Osteocyte (in vitro differentiated cells): Measurements from ENCODE around the gene MDP1. TPM values are rescaled to one million over a fixed set of nuclear protein-coding genes. Genes with fewer than 3 reads are reported as not detected.
"Not testable (repeated sequence)": the region's sequence is repeated elsewhere in the genome, so short reads cannot be mapped to it uniquely, and the experiment has no call there.

Source experiments
- DNase-seq: peaks from one replicate; pipeline ENCODE4 v3.0.0; 2021; ENCODE audit warnings: mixed read lengths; ENCODE audit not compliant: unreplicated experiment; ENCODE audit errors: extremely low spot score
- H3K27ac Mint-ChIP-seq: one replicate; pipeline ENCODE4 v1.8.0; 2021; ENCODE audit warnings: mild to moderate bottlenecking, mixed read lengths; ENCODE audit not compliant: unreplicated experiment
- H3K27me3 Mint-ChIP-seq: one replicate; pipeline ENCODE4 v1.8.0; 2021; ENCODE audit warnings: mixed read lengths; ENCODE audit not compliant: unreplicated experiment
- H3K36me3 Mint-ChIP-seq: one replicate; pipeline ENCODE4 v1.8.0; 2021; ENCODE audit warnings: mixed read lengths; ENCODE audit not compliant: unreplicated experiment
- H3K4me1 Mint-ChIP-seq: one replicate; pipeline ENCODE4 v1.8.0; 2021; ENCODE audit warnings: mixed read lengths; ENCODE audit not compliant: unreplicated experiment
- H3K4me3 Mint-ChIP-seq: one replicate; pipeline ENCODE4 v1.8.0; 2021; ENCODE audit warnings: mild to moderate bottlenecking, moderate library complexity, mixed read lengths; ENCODE audit not compliant: unreplicated experiment
- H3K9me3 Mint-ChIP-seq: one replicate; pipeline ENCODE4 v1.8.0; 2021; ENCODE audit warnings: mixed read lengths; ENCODE audit not compliant: unreplicated experiment
- CTCF ChIP-seq: fragments of 200-600 bp; sonication (generic); IDR thresholded peaks from 2 replicates; pipeline ENCODE4 v1.5.0; 2021; ENCODE audit warnings: antibody characterized with exemption, mild to moderate bottlenecking, moderate library complexity
- total RNA-seq: library from RNA; stranded (reverse); gene quantifications from 2 replicates; pipeline ENCODE4 v1.2.1, GENCODE V29; 2021

Gene MDP1
- total RNA-seq, 1 donor from 2014 or later: 25.4 TPM

GRCh38 chr14:24226473-24226872 lies 10.6 kb upstream of the MDP1 start:
- Mint-ChIP-seq H3K4me3 (no peak overlapping the region), H3K4me1 (peaks cover 19% of the 10 kb centered on the region), H3K9me3 (no peaks in the 10 kb centered on the region)

DNA sequence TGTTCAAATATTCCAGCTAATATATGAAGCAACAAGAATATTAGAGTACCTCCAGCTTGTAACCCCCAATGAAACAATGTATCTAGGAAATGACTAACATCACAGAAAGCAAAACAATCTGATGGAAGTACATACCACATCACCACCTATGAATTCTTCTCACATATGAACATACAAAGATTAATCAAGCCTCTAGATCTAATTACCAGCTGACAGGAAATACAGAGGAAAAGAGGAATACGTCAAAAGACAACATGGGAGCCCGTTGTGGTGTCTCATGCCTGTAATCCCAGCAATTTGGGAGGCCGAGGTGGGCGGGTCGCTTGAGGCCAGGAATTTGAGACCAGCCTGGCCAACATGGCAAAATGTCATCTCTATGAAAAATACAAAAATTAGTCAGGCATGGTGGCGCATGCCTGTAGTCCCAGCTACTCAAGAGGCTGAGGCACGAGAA lies 8.8 kb upstream of the MDP1 start:
- Mint-ChIP-seq H3K27me3 (no peaks in the 10 kb centered on the region), H3K36me3 (no peaks in the 10 kb centered on the region), H3K4me1 (peaks cover 11% of the 10 kb centered on the region), H3K27ac (no peak overlapping the region), H3K9me3 (no peaks in the 10 kb centered on the region), H3K4me3 (no peak overlapping the region)
- TF ChIP-seq CTCF: no peak
- no peak for DNase-seq

More at GRCh38 chr14:24226473-24226872, 10.6 kb upstream of the MDP1 start:
- DNase-seq: no peak
- Mint-ChIP-seq H3K36me3 (no peaks in the 10 kb centered on the region), H3K27ac (no peak overlapping the region), H3K27me3 (no peaks in the 10 kb centered on the region)
- no peak for TF ChIP-seq CTCF

DNA sequence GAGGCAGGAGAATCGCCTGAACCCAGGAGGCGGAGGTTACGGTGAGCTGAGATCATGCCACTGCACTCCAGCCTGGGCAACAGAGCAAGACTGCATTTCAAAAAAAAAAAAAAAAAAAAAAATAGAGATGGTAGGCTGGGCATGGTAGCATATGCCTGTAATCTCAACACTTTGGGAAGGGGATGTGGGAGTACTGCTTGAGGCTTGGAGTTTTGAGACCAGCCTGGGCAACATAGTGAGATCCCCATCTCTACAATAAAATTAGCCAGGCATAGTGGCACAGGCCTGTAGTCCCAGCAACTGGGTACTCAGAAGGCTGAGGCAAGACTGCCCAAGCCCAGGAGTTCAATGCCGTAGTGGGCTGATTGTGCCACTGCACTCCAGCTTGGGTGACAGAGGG lies 7.1 kb upstream of the MDP1 start:
- H3K4me3 Mint-ChIP-seq, H3K9me3 Mint-ChIP-seq, H3K4me1 Mint-ChIP-seq, DNase-seq, H3K27me3 Mint-ChIP-seq, H3K36me3 Mint-ChIP-seq, H3K27ac Mint-ChIP-seq: not testable (repeated sequence)

- Mint-ChIP-seq H3K4me1 (peaks cover 15% of the 10 kb centered on the region), H3K36me3 (peaks cover 3% of the 10 kb centered on the region), H3K27ac (no peak overlapping the region), H3K4me3 (no peak overlapping the region), H3K9me3 (no peaks in the 10 kb centered on the region), H3K27me3 (no peaks in the 10 kb centered on the region)
- no peak for TF ChIP-seq CTCF
- no peak for DNase-seq
These were observed 3.7 kb upstream of the MDP1 start for GRCh38 chr14:24219521-24219920.

DNA sequence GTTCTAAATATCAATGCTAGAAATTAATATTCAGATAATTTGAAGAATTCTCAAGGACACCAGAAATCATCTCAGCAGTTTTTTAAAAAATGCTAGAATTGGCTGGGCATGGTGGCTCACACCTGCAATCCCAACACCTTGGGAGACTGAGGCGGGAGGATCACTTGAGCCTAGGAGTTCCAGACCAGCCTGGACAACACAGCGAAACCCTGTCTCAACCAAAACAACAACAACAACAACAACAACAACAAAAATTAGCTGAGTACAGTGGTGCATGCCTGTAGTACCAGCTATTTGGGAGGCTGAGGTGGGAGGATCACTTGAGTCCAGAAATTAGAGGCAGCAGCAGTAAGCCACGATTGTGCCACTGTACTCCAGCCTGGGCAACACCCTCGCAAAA lies 3.2 kb upstream of the MDP1 start:
- H3K9me3 Mint-ChIP-seq: no peaks in the 10 kb centered on the region
- no peak for DNase-seq
- H3K27ac Mint-ChIP-seq: no peak overlapping the region
- H3K4me3 Mint-ChIP-seq: no peak overlapping the region
- H3K36me3 Mint-ChIP-seq: peaks cover 3% of the 10 kb centered on the region
- H3K27me3 Mint-ChIP-seq: no peaks in the 10 kb centered on the region
- H3K4me1 Mint-ChIP-seq: peaks cover 18% of the 10 kb centered on the region
- TF ChIP-seq CTCF: no peak

DNA sequence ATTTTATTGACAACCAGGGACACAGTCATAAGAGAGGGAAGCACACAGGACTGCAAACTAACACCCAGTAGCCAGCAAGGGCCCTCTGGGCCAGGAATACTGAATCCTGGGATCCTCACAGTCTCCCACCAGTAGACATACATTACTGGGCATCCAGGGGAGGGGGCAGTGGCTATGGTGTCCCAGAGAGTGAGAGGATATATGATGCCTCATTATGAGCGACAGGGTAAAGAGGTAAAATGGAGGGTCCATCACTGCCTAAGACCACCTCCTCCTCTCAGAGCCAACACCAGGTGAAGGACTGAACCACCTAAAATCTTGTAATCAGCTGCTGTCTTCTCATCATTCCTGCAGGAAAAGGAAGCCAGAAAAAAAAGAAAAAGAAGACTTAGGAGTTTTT lies 1.0 kb upstream of the MDP1 start:
- not testable (repeated sequence) for H3K36me3 Mint-ChIP-seq, H3K4me3 Mint-ChIP-seq, DNase-seq, H3K9me3 Mint-ChIP-seq, H3K27me3 Mint-ChIP-seq
- Mint-ChIP-seq H3K4me1 (peaks cover 32% of the 10 kb centered on the region), H3K27ac (peak overlapping the region; percentile 93)
